ENCODE data around the gene PET100. TPM values are rescaled to one million over a fixed set of nuclear protein-coding genes. Genes with fewer than 3 reads are reported as not detected.

PET100 gene
- total and polyA plus RNA-seq, 12 donors = 3.7 to 655 (median 105) TPM

DNA sequence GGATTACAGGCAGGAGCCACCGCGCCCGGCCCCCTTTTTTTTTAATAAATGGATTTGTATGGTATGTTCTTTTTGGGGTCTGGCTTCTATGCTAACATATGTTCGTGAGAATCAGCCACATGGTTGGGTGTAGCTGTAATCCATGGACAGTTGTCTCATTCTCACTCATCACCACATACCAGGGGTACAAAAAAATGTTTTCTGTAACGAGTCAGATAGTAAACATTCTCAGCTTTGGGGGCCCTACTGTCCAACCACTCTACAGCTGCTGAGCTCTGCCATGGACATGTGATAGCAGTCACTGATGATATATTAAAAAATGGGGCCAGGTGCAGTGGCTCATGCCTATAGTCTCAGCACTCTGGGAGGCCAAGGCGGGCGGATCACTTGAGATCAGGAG is 34.1 kb downstream of the PET100 start:
- TF ChIP-seq, protein P1, sequence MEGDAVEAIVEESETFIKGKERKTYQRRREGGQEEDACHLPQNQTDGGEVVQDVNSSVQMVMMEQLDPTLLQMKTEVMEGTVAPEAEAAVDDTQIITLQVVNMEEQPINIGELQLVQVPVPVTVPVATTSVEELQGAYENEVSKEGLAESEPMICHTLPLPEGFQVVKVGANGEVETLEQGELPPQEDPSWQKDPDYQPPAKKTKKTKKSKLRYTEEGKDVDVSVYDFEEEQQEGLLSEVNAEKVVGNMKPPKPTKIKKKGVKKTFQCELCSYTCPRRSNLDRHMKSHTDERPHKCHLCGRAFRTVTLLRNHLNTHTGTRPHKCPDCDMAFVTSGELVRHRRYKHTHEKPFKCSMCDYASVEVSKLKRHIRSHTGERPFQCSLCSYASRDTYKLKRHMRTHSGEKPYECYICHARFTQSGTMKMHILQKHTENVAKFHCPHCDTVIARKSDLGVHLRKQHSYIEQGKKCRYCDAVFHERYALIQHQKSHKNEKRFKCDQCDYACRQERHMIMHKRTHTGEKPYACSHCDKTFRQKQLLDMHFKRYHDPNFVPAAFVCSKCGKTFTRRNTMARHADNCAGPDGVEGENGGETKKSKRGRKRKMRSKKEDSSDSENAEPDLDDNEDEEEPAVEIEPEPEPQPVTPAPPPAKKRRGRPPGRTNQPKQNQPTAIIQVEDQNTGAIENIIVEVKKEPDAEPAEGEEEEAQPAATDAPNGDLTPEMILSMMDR (IDR thresholded peaks at IDR 0.05) = no peak
- no peak for TF ChIP-seq POLR2A (IDR thresholded peaks at IDR 0.05)
- H3K27me3 ChIP-seq = no peaks in the 10 kb centered on the region
- no peak for DNase-seq
- no peak overlapping the region for H3K27ac ChIP-seq
- intact Hi-C loops (cut with DNase I) = no loop called here
- H3K9me3 ChIP-seq (replicated peaks in 1 of 3) = no peaks in the 10 kb centered on the region
- WGBS, 4 donors = 71 to 80% (median 79%) methylated on average over 7 of the region's 7 CpGs
- H3K4me1 ChIP-seq (replicated peaks in 1 of 2) = no peaks in the 10 kb centered on the region
- H3K36me3 ChIP-seq (replicated peaks in 1 of 2) = no peaks in the 10 kb centered on the region
- no peak overlapping the region for H3K4me3 ChIP-seq

DNA sequence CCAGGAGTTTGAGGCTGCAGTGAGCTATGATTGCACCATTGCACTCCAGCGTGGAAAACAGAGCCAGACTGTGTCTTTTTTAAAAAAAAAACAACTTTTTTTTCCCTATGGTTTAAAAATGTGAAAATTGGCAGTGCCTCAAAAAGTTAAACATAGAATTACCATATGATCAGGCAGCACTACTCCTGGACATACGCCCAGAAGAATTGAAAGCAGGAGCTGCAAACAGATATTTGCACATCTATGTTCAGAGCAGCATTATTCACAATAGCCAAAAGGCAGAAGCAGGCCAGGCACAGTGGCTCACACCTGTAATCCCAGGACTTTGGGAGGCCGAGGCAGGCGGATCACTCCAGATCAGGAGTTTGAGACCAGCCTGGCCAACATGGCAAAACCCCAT is 35.5 kb downstream of the PET100 start:
- 62 to 75% (median 67%) methylated on average over 4 of the region's 4 CpGs for WGBS, 4 donors
- no peaks in the 10 kb centered on the region for H3K9me3 ChIP-seq (replicated peaks in 1 of 3)

DNA sequence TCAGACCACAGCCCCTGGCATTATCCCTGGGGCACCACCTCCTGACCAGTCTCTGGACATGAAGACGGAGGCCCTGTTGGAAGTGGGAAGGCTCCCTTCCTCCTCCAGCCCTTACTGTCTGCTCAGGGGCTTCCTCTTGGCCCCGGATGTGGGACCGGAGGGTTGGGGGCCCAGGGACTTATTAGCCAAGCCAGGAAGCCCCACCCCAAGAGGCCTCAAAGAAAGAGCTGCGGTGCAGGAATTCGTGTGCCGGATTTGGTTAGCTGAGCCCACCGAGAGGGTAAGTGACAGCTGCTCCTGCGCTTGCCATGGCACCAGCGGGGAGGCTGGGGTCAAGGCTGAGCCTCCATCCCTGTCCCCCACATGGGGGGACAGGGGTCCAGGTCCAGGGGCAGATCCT is 39.2 kb downstream of the PET100 start, which contains the start of gene RETN:
RETN (plus strand) TSS at position 208 of the 400 bp plus-strand sequence. CDS start 278 bp downstream, outside the sequence.
- no peak for TF ChIP-seq POLR2A (IDR thresholded peaks at IDR 0.05)
- TF ChIP-seq, protein P1 (IDR thresholded peaks at IDR 0.05) = no peak
- Histone ChIP-seq H3K9me3 (replicated peaks in 1 of 3) (no peaks in the 10 kb centered on the region), H3K36me3 (replicated peaks in 1 of 2) (no peaks in the 10 kb centered on the region), H3K4me3 (no peak within 1 kb of the TSS), H3K27me3 (peaks cover 9% of the 10 kb centered on the region), H3K27ac (no peak within 1 kb of the TSS), H3K4me1 (replicated peaks in 1 of 2) (no peaks in the 10 kb centered on the region)
- WGBS, 4 donors = 54 to 75% (median 63%) methylated on average over 1 to 9 of the region's 9 CpGs
- intact Hi-C loops (cut with DNase I) = no loop called here
- no peak for DNase-seq

More for the DNA sequence above, 35.5 kb downstream of the PET100 start:
- Histone ChIP-seq H3K4me3 (no peak overlapping the region), H3K36me3 (replicated peaks in 1 of 2) (no peaks in the 10 kb centered on the region), H3K27ac (no peak overlapping the region), H3K27me3 (peaks cover 4% of the 10 kb centered on the region), H3K4me1 (replicated peaks in 1 of 2) (no peaks in the 10 kb centered on the region)
- no peak for DNase-seq
- TF ChIP-seq POLR2A (IDR thresholded peaks at IDR 0.05) = no peak
- TF ChIP-seq, protein P1 (IDR thresholded peaks at IDR 0.05) = no peak
- intact Hi-C loops (cut with DNase I) = no loop called here

DNA sequence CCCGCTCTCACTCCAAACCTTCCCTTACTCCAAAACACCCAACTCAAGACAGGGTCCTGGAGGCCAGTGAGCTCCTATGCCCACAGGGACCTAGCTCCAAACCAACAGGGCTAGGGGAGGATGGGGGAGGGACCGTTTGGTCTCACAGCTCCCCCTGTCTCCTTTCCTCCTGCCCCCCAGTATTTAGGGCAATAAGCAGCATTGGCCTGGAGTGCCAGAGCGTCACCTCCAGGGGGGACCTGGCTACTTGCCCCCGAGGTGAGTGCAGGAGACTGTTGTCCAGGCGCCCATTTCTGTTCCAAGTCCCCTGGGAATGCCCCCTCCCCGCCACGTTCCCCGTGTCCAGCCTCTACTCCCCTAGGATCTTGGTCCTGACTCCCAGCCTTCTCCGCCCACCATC is 40.0 kb downstream of the PET100 start:
- intact Hi-C loops (cut with DNase I) = loop anchor here in 1 of 2 donors (10.0 kb wide), 1 partner anchor 315 kb away; no protein-coding TSS in a partner anchor
- Histone ChIP-seq H3K9me3 (replicated peaks in 1 of 3) (no peaks in the 10 kb centered on the region), H3K4me1 (replicated peaks in 1 of 2) (no peaks in the 10 kb centered on the region), H3K4me3 (no peak overlapping the region), H3K27ac (no peak overlapping the region), H3K36me3 (replicated peaks in 1 of 2) (no peaks in the 10 kb centered on the region), H3K27me3 (peaks cover 9% of the 10 kb centered on the region)
- TF ChIP-seq POLR2A (IDR thresholded peaks at IDR 0.05) = no peak
- TF ChIP-seq, protein P1 (IDR thresholded peaks at IDR 0.05) = no peak
- 20 to 37% (median 26%) methylated on average over 8 to 9 of the region's 9 CpGs for WGBS, 4 donors
- DNase-seq = no peak
